ENCODE measurements around the gene C5. TPM values are rescaled to one million over a fixed set of nuclear protein-coding genes. Genes with fewer than 3 reads are reported as not detected.

Gene C5
- polyA plus RNA-seq, 1 of the 3 experiments (the other 2 are of a cell fraction) = 1.8 TPM

- 93% methylated on average over 8 of the region's 8 CpGs for WGBS (ENCODE audit: low lambda C conversion rate)
- no peak for DNase-seq
- peaks cover 0 to 10% of the 10 kb centered on the region in 2 experiments; a peak in 2 of 4 replicates for H3K4me1 ChIP-seq (ENCODE audit: control insufficient read depth in 1 of 2, insufficient read depth in 2 of 2, low read depth in 1 of 2, low read length in 1 of 2)
- no peaks in the 10 kb centered on the region for H3K36me3 ChIP-seq (replicated peaks in 1 of 2; ENCODE audit: control insufficient read depth in 1 of 2, insufficient read depth in 2 of 2, low read length in 1 of 2)
- POLR2A ChIA-PET = no interaction called here
- no peaks in the 10 kb centered on the region for H4K20me1 ChIP-seq (ENCODE audit: insufficient read depth)
- H3K79me2 ChIP-seq (ENCODE audit: insufficient read depth) = no peaks in the 10 kb centered on the region
- no peaks in the 10 kb centered on the region for H3K27me3 ChIP-seq (ENCODE audit: insufficient read depth)
- H3F3A ChIP-seq (replicated peaks; ENCODE audit: insufficient read depth) = no peaks in the 10 kb centered on the region
- no peaks in the 10 kb centered on the region for H3K9me3 ChIP-seq
- CTCF ChIA-PET = interaction anchor here (1.0 to 1.2 kb wide), 3 partner anchors 14 to 109 kb away, joined by 3 to 5 read pairs (median 3); no protein-coding TSS in a partner anchor
- no peak overlapping the region for H3K4me3 ChIP-seq (ENCODE audit: low read depth in 2 of 2, low read length in 1 of 2)
- no peak for TF ChIP-seq REST (IDR thresholded peaks at IDR 0.05; ENCODE audit: low read depth, low read length)
- no peak for TF ChIP-seq FOXJ3 (CRISPR knock-in tag; IDR thresholded peaks at IDR 0.05)
- TF ChIP-seq CHD2 (IDR thresholded peaks at IDR 0.05; ENCODE audit: low read length, partially characterized antibody) = no peak
- TF ChIP-seq RFX5 (IDR thresholded peaks at IDR 0.05; ENCODE audit: low read length) = no peak
- TF ChIP-seq NRF1 (IDR thresholded peaks at IDR 0.05; ENCODE audit: low read depth, low read length) = no peak
- no peak for TF ChIP-seq YY1 (IDR thresholded peaks at IDR 0.05; ENCODE audit: low read depth)
- TF ChIP-seq NFIC (IDR thresholded peaks at IDR 0.05; ENCODE audit: borderline replicate concordance) = no peak
- no peak for TF ChIP-seq RXRA (IDR thresholded peaks at IDR 0.05; ENCODE audit: borderline replicate concordance, low read depth)
- no peak for TF ChIP-seq USF1 (IDR thresholded peaks at IDR 0.05; ENCODE audit: borderline replicate concordance, low read depth)
- TF ChIP-seq MAX (IDR thresholded peaks at IDR 0.05; ENCODE audit: low read depth) = no peak
- TF ChIP-seq EP300 (IDR thresholded peaks at IDR 0.05; ENCODE audit: borderline replicate concordance in 1 of 2, low read depth in 1 of 2, low read length in 1 of 2) = no peak
- TF ChIP-seq PBX3 (IDR thresholded peaks at IDR 0.05) = no peak
- no peak for TF ChIP-seq ZBTB33 (IDR thresholded peaks at IDR 0.05; ENCODE audit: borderline replicate concordance, low read depth)
- TF ChIP-seq USF2 (IDR thresholded peaks at IDR 0.05; ENCODE audit: borderline replicate concordance, low read depth, low read length) = no peak
- no peak for TF ChIP-seq TCF12 (IDR thresholded peaks at IDR 0.05)
- TF ChIP-seq FOSL2 (IDR thresholded peaks at IDR 0.05; ENCODE audit: borderline replicate concordance, low read depth) = no peak
- no peak for TF ChIP-seq GATA2 (CRISPR knock-in tag; IDR thresholded peaks at IDR 0.05)
- TF ChIP-seq SMC3 (IDR thresholded peaks at IDR 0.05; ENCODE audit: low read depth, low read length) = no peak
- no peak for TF ChIP-seq EZH2phosphoT487 (IDR thresholded peaks at IDR 0.05; ENCODE audit: borderline replicate concordance, low read depth)
- no peaks in the 10 kb centered on the region for H3K9me2 ChIP-seq
- H3K4me2 ChIP-seq = no peak overlapping the region
- H3K9ac ChIP-seq = no peak overlapping the region
- H3K27ac ChIP-seq (ENCODE audit: low read depth in 2 of 2, low read length in 1 of 2) = no peak overlapping the region
- no peak overlapping the region for H2AFZ ChIP-seq (ENCODE audit: low read depth)
Observed at GRCh38 chr9:120950421-120951388, 99.4 kb downstream of the C5 start.

Measured in SK-N-SH (cell line).